ENCODE measurements around the gene RND2. TPM values are rescaled to one million over a fixed set of nuclear protein-coding genes. Genes with fewer than 3 reads are reported as not detected.
A peak's percentile ranks its signal among the peaks of the same experiment; 100 is the strongest.

RND2 gene
- total and polyA plus RNA-seq, 9 of the 15 experiments (the other 6 are each of a cell fraction or from before 2014, with no cell fraction given): 0.15 to 1.9 (median 0.98) TPM

GRCh38 chr17:42979511-42980273 lies 45.3 kb upstream of the RND2 start, which contains the start of gene PTGES3L (continued):
- no peak for TF ChIP-seq REST (IDR thresholded peaks at IDR 0.05; ENCODE audit: borderline replicate concordance)
- TF ChIP-seq REST (CRISPR knock-in tag; IDR thresholded peaks at IDR 0.05; ENCODE audit: low read depth): no peak
- no peak for TF ChIP-seq USF1 (CRISPR knock-in tag; IDR thresholded peaks at IDR 0.05)
- no peak for TF ChIP-seq ZFP1 (CRISPR knock-in tag; IDR thresholded peaks at IDR 0.05)
- TF ChIP-seq RBM14 (IDR thresholded peaks at IDR 0.05; ENCODE audit: borderline replicate concordance, insufficient read depth, low read depth, low read length): no peak
- peak; percentile 57 for TF ChIP-seq MAX (CRISPR knock-in tag; IDR thresholded peaks at IDR 0.05)
- TF ChIP-seq GMEB1 (CRISPR knock-in tag; IDR thresholded peaks at IDR 0.05): no peak
- no peak for TF ChIP-seq STAT6 (CRISPR knock-in tag; IDR thresholded peaks at IDR 0.05)

All from K562 (cell line).